Central memory CD4-positive, alpha-beta T cell (primary cell): ENCODE measurements around the gene PGBD5.
"Not testable (repeated sequence)": the region's sequence is repeated elsewhere in the genome, so short reads cannot be mapped to it uniquely, and the experiment has no call there.

Experiments used
- DNase-seq: peaks from one replicate; pipeline ENCODE4 v3.0.0; 2022

PGBD5 gene

DNA sequence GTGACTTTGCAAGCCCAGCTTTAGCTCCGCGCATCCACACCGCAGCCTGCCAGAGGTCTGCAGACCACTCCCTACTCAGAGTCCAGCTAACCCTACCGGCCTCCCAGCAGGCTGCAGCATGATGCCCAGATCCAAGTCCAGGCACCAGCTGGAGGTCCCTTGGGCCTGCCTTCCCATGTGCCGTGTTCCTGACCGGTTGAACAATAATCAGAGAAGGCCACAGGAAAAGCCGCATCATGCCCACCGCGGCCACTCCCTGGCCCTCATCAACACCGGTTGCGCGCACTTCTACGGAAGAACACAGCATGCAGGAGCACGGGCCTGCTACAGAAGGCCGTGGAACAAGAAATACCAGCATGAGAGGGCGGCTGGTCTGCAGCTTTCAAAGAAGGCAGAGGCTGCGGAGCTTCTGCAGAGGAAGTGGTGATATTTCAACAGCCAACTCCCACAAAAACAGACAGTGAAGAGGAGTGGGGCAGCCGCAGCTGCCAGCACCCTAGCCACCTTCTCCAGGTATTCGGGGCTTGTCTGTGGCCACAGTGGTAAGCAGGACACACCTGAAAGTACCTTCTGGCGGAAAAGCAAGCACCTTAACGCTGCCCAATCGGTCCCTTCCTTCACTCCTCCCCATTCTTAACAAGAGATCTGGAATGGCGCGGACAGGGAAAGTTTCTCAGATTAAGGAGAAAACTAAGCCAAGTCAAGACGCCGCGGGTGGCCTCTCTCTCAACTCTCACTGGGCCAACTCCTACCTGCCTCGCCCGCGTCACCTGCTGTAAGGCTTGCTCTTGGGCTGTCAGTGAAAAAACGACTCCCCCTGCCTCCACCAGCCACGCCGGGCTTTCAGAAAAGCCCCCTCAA, 1.5 kb downstream of the PGBD5 start:
- no peak for DNase-seq

- no peak for DNase-seq
Measured at GRCh38 chr1:230423951-230424350, 2.2 kb downstream of the PGBD5 start.

- DNase-seq, result no peak
Measured at GRCh38 chr1:230423261-230423660, 2.9 kb downstream of the PGBD5 start.

DNA sequence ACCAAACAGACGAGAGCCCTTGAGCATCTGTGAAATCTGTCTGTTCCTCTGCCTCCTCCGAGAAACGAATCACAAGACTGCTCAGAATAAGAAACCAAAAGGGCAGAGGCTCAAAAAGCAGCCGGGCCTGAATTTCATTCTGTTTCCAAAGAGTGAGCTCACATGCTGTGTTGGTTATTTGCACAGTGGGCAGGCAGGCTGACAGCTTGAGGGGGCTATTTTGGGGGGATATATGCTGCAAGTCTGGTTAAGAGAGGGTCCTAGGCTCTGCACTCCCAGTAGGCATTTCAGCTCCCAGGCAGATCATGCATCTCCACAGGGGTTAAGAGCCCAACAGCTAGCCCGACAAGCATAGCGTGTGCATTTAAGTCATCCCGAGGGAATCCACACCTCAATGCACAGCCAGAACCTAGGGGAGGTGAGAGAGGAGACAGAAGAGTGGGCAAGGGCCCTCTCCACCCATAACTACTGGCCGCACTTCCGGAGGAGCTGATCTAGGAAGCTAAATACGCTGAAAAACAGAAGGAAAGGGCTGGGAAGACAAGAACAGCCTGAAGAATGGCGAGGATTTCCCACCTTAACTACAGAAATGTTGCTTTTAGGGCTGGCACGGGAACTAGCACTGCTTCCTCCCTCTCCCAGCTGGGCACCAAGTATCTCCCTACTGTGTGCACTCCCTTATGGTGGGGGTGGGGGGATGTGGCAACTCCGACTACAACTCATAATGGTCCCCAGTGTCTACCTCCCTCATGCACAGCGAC, 3.7 kb downstream of the PGBD5 start:
- no peak for DNase-seq

- no peak for DNase-seq
Measured at GRCh38 chr1:230421481-230421880, 4.7 kb downstream of the PGBD5 start.

- not testable (repeated sequence) for DNase-seq
Measured at GRCh38 chr1:230420372-230420771, 5.8 kb downstream of the PGBD5 start.

DNA sequence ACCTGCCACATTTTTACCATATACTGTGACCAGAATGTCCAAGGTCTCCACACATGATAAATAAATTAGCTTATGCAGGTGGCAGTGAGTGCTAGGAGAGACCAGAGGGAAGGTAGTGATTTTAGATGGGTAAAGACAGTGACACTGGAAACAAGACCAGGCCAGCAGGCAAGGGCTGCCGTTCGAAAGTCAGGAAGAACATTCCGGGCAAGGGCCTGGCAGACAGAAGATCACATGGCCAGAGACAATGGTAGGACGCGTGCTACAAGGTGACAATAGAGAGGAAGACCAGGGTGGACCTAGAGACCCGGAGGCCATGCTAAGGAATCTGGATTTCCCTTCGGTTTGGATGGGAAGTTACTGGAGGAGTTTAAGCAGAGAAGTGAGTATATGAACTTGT, 9.7 kb downstream of the PGBD5 start:
- DNase-seq, result no peak

DNA sequence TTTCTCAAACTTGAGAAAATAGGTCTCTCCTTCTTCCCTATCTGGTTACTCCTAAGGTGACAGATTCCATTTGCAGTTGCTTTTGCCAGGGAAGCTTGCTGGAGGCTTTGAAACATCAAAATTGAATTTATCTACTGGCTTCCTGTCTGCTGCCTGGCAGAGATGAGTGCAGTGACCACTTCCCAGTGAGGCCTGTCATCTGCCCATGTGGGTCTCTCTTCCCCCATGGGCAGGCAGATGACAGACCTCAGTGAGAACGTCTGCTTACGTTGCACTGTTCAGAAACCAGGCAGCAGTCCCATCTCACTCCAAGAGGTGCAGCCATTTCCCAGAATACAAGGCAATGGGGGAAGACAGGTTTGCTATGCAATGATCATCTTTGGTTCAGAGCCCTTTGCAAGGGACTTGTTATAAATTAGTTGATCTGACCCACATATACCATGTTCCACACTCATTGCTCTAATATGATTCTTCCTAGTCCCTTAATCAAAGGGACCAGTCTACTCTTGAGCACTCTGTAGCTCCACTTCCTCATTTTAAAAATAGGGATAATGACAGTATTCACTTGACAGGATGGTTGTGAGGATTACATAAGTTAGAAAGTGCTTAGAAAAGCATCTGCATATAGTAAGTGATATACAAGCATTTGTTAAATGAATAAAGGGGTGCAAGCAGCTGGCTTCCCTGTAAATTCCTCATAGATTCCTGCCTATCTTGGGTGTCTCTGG, 10.6 kb downstream of the PGBD5 start:
- no peak for DNase-seq

DNA sequence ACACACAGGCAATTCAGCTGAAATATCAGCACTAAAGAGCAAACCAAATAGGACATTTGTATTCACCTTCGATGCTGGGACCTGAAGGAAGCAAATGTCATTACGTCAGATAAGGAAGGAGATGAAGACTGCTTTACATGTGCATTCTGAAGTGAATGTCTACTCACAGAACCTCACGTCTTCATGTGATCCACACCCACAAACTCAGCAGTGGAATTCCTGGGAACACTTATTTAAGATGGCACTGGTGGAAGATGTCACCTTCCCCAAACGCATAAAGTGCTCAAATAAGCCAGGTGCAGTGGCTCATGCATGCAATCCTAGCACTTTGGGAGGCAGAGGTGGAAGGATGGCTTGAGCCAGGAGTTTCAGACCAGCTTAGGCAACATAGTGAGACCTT, 11.4 kb downstream of the PGBD5 start:
- no peak for DNase-seq

DNA sequence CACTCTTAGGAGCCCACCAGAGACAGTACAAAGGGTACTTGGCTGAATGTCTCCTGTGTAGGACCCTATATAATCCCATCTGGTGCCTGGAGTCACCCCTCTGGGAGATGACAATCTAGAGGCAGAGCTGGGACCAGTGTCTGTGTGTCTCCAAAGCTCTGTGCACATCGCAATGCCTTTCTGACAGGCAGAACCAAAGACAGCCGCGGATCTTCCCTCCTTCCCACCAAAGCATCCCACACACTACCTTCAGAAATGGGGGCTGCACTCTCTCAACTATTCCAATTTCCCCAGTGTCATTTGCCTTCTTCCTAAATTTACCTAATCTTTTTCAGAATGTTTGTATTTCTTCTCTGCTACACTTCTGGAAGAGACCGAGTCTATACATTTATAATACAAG, 12.0 kb downstream of the PGBD5 start:
- DNase-seq, result no peak

- DNase-seq, result no peak
Measured at GRCh38 chr1:230413061-230413460, 13.1 kb downstream of the PGBD5 start.

GRCh38 chr1:230408971-230409370, 17.2 kb downstream of the PGBD5 start:
- DNase-seq, result no peak

DNA sequence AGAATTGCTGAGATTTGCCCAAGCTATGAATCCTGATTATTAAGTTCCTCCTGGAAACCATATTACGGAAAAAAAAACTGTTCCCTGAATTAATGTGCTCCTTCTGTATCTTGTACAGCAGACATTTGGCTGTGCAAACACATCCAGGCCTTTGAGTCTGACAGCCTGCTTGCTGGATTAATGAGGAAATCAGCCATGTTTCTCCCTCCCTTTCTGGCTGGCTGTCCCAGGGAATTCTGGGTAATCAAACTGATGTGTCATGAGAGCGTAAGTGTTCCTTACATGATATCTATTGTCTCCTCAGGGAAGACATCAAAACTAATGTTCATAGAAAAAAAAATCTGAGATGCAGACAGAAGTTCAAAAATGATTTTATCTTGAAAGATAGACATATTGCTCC, 18.8 kb downstream of the PGBD5 start:
- no peak for DNase-seq

GRCh38 chr1:230406727-230407126, 19.4 kb downstream of the PGBD5 start:
- DNase-seq, result not testable (repeated sequence)

GRCh38 chr1:230403442-230403841, 22.7 kb downstream of the PGBD5 start:
- no peak for DNase-seq

GRCh38 chr1:230401763-230402294, 24.3 kb downstream of the PGBD5 start:
- DNase-seq, result no peak

DNA sequence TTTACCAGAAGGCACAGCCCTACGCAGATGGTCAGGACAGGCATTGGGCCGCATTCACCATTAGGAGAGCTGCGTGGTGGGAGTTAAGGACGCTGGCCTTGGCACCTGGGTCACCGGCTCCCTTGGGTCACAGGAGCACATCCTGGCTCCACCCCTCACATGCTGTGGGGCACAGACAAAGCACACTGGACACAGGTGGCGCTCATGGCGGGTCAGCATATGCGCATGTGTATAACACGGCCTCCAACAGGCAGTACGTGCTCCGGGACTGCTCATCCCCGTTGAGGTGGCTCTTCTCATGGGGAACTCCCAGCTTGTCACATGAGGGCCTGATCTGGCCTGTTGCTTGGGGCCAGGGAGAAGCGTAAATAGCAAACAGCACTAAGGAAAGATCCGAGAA, 25.0 kb downstream of the PGBD5 start:
- DNase-seq, result no peak

DNA sequence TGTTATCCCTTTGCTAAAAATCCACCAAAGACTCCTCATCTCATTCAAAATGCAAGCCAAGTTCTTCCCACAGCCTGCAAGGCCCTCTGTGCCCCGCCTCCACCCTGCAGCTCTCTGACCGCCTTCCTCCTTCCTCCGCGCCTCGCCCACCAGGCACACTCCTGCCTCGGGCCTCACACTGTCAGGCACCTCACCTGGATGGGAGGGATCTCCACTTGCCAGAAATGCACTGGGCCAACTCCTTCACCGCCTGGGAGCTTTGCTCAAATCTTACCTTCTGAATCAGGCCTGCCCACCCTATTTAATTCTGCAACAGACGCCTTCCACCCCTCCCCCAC, 26.2 kb downstream of the PGBD5 start:
- no peak for DNase-seq

- DNase-seq, result no peak
Measured at GRCh38 chr1:230399321-230400006, 26.7 kb downstream of the PGBD5 start.

DNA sequence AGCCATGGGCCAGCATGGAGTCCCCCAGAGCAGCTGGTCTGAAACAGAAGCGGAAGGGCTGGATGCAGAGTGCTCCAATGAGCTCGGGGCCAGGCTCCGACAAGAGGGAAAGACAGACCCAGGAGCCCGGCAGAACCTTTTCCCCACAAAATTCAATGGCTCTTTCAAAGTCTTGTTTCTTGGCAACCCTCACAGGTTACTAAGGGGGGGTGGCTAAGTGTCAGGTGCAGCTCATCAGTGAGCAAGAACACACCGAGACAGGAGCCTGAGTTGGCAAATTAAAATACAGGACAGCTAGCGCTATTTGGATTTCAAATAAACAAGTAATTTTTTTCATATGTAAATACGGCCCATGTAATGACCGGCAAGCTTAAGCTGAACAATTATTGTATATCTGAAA, 27.3 kb downstream of the PGBD5 start:
- DNase-seq, result no peak

DNA sequence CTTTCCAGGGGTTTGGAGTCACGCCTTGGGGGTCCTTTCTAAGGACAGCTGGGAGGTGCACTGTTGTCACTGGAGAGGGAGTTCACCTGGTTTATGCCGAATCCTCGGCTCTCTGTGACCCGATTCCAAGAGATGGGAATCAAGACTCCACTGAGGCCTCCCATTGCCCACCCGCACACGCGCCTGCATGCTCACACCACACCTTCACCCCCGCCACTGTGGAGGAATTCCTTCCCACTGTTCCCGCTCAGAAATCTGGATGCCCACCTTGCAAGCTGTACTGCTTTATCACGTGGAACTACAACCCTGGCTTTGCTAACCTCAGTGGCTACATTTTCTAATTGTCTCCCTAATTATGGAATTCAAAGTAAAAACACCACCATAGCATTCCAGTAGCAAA, 29.2 kb downstream of the PGBD5 start:
- DNase-seq, result no peak

- no peak for DNase-seq
Measured at GRCh38 chr1:230395932-230396331, 30.2 kb downstream of the PGBD5 start.

DNA sequence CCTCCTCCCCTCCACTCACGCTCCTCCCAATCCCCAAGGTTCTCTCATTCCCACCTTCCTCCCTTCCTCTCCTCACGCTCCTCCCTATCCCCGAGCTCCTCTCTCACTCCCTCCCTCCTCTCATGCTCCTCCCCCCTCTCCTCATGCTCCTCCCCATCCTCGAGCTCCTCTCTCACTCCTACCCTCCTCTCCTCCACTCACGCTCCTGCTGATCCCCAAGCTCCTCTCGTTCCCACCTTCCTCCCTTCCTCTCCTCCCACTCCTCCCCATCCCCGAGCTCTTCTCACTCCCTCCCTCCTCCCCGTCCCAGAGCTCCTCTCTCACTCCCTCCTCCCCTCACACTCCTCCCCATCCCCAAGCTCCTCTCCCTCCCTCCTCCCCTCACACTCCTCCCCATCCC, 31.4 kb downstream of the PGBD5 start:
- DNase-seq, result no peak
